Measurements from ENCODE around the gene AKIRIN2. TPM values are rescaled to one million over a fixed set of nuclear protein-coding genes. Genes with fewer than 3 reads are reported as not detected.
"Not testable (repeated sequence)": the region's sequence is repeated elsewhere in the genome, so short reads cannot be mapped to it uniquely, and the experiment has no call there.

AKIRIN2 gene
- total RNA-seq, 2 donors from 2014 or later = 70.4 to 73.5 TPM

DNA sequence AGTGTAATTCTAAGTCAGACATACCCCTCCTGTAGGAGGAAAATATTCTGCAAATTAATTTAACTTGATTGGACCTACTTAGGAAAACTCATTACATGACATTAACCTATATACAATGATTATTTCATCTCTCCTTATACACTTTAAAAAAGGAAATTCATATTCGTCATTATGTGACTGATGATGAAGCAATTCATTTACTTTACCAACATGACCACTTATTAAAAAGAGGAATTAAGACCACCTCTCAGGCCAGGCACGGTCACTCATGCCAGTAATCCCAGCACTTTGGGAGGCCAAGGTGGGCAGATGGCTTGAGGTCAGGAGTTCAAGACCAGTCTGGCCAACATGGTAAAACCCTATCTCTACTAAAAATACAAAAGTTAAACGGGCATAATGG, 11.6 kb downstream of the AKIRIN2 start:
- H3K4me3 ChIP-seq (ENCODE audit: low read length) = no peak overlapping the region
- H3K27ac ChIP-seq (ENCODE audit: low read depth, low read length) = no peak overlapping the region
- H3K9ac ChIP-seq (ENCODE audit: extremely low read depth, low read length, poor library complexity, severe bottlenecking) = no peak overlapping the region
- H3K9me3 Mint-ChIP-seq = no peaks in the 10 kb centered on the region
- TF ChIP-seq, protein P1, sequence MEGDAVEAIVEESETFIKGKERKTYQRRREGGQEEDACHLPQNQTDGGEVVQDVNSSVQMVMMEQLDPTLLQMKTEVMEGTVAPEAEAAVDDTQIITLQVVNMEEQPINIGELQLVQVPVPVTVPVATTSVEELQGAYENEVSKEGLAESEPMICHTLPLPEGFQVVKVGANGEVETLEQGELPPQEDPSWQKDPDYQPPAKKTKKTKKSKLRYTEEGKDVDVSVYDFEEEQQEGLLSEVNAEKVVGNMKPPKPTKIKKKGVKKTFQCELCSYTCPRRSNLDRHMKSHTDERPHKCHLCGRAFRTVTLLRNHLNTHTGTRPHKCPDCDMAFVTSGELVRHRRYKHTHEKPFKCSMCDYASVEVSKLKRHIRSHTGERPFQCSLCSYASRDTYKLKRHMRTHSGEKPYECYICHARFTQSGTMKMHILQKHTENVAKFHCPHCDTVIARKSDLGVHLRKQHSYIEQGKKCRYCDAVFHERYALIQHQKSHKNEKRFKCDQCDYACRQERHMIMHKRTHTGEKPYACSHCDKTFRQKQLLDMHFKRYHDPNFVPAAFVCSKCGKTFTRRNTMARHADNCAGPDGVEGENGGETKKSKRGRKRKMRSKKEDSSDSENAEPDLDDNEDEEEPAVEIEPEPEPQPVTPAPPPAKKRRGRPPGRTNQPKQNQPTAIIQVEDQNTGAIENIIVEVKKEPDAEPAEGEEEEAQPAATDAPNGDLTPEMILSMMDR (conservative IDR thresholded peaks at IDR 0.05) = no peak
- peaks cover 31% of the 10 kb centered on the region for H3K36me3 ChIP-seq (ENCODE audit: control insufficient read depth, insufficient read depth, low read length)
- peaks cover 19% of the 10 kb centered on the region for H3K36me3 Mint-ChIP-seq (ENCODE audit: low read depth)
- no peaks in the 10 kb centered on the region for H3K27me3 ChIP-seq (ENCODE audit: control insufficient read depth, insufficient read depth, low read length, poor library complexity, severe bottlenecking)
- DNase-seq = no peak
- no peaks in the 10 kb centered on the region for H3K27me3 Mint-ChIP-seq (ENCODE audit: insufficient read depth)
- peaks cover 26% of the 10 kb centered on the region for H3K4me1 Mint-ChIP-seq
- WGBS, 2 experiments (ENCODE audit: insufficient coverage in 1 of 2, insufficient read length in 1 of 2) = 88 to 96% methylated on average over 2 to 3 of the region's 3 CpGs
- no peak overlapping the region for H3K27ac Mint-ChIP-seq
- H3K4me1 ChIP-seq (ENCODE audit: control insufficient read depth, insufficient read depth, low read length) = no peaks in the 10 kb centered on the region
- H3K9me3 ChIP-seq (ENCODE audit: control insufficient read depth, low read length) = no peaks in the 10 kb centered on the region
- H3K4me3 Mint-ChIP-seq = no peak overlapping the region

DNA sequence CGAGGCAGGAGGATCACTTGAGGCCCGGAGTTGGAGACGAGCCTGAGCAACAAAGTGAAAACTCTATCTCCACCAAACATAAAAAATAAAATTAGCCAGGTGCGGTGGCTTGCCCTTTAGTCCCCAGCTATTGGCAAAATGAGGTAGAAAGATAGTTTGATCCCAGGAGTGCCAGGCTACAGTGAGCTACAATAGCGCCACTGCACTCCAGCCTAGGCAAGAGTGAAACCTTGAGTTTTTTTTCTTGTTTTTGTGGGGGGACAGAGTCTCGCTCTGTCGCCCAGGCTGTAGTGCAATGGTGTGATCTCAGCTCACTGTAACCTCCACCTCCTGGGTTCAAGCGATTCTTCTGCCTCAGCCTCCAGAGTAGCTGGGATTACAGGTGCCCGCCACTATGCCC, 14.1 kb downstream of the AKIRIN2 start:
- H3K27ac Mint-ChIP-seq; H3K4me1 ChIP-seq (ENCODE audit: control insufficient read depth, insufficient read depth, low read length); H3K27me3 ChIP-seq (ENCODE audit: control insufficient read depth, insufficient read depth, low read length, poor library complexity, severe bottlenecking); H3K27me3 Mint-ChIP-seq (ENCODE audit: insufficient read depth); H3K27ac ChIP-seq (ENCODE audit: low read depth, low read length); H3K9me3 ChIP-seq (ENCODE audit: control insufficient read depth, low read length); DNase-seq; H3K4me3 ChIP-seq (ENCODE audit: low read length); H3K4me3 Mint-ChIP-seq; H3K9me3 Mint-ChIP-seq; H3K9ac ChIP-seq (ENCODE audit: extremely low read depth, low read length, poor library complexity, severe bottlenecking): not testable (repeated sequence)
- WGBS, 2 experiments (ENCODE audit: insufficient coverage in 1 of 2, insufficient read length in 1 of 2) = 91 to 93% methylated on average over 4 to 9 of the region's 9 CpGs
- Mint-ChIP-seq H3K36me3 (ENCODE audit: low read depth) (peaks cover 19% of the 10 kb centered on the region), H3K4me1 (peaks cover 15% of the 10 kb centered on the region)
- peaks cover 31% of the 10 kb centered on the region for H3K36me3 ChIP-seq (ENCODE audit: control insufficient read depth, insufficient read depth, low read length)

DNA sequence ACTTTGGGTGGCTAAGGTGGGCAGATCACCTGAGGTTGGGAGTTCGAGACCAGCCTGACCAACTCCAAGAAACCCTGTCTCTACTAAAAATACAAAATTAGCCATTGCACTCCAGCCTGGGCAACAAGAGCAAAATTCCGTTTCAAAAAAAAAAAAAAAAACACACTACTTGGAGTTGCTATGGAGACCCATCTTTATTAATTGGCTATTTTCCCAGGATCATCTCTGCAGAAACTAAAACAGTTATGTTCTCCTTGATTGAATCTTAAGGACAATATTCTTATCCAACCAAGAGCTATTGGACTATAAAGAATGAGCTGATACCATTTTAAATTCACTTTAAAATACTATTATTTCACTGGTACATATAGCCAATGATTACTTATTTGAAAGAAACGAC, 14.7 kb downstream of the AKIRIN2 start:
- Histone ChIP-seq H3K27me3 (ENCODE audit: control insufficient read depth, insufficient read depth, low read length, poor library complexity, severe bottlenecking) (no peaks in the 10 kb centered on the region), H3K4me3 (ENCODE audit: low read length) (no peak overlapping the region), H3K4me1 (ENCODE audit: control insufficient read depth, insufficient read depth, low read length) (no peaks in the 10 kb centered on the region), H3K36me3 (ENCODE audit: control insufficient read depth, insufficient read depth, low read length) (peaks cover 31% of the 10 kb centered on the region), H3K9ac (ENCODE audit: extremely low read depth, low read length, poor library complexity, severe bottlenecking) (no peak overlapping the region), H3K27ac (ENCODE audit: low read depth, low read length) (no peak overlapping the region), H3K9me3 (ENCODE audit: control insufficient read depth, low read length) (no peaks in the 10 kb centered on the region)
- DNase-seq = no peak
- Mint-ChIP-seq H3K9me3 (no peaks in the 10 kb centered on the region), H3K4me1 (peaks cover 18% of the 10 kb centered on the region), H3K4me3 (no peak overlapping the region), H3K27ac (no peak overlapping the region), H3K27me3 (ENCODE audit: insufficient read depth) (no peaks in the 10 kb centered on the region), H3K36me3 (ENCODE audit: low read depth) (peaks cover 19% of the 10 kb centered on the region)
- 81 to 89% methylated on average over 2 to 3 of the region's 3 CpGs for WGBS, 2 experiments (ENCODE audit: insufficient coverage in 1 of 2, insufficient read length in 1 of 2)
- TF ChIP-seq, protein P1 (conservative IDR thresholded peaks at IDR 0.05) = no peak

DNA sequence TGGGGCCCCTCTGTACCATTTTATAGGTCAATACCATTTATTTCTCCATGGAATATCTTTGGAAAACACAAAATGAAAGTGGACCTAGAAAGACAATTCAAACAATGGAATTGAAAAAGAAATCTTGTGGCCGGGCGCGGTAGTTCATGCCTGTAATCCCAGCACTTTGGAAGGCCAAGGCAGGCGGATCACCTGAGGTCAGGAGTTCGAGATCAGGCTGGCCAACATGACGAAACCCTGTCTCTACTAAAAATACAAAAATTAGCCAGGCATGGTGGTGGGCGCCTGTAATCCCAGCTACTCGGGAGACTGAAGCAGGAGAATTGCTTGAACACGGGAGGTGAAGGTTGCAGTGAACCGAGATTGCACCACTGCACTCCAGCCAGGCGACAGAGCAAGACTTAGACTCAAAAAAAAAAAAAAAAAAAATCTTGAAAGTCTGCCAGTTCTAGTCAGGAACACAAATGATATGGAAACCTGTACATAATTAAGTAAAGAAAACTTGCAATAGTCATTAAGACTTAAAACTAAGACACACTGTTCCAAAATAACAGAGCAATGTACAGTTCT, 15.3 kb downstream of the AKIRIN2 start:
- not testable (repeated sequence) for H3K4me3 Mint-ChIP-seq; H3K27ac Mint-ChIP-seq; H3K9me3 ChIP-seq (ENCODE audit: control insufficient read depth, low read length); H3K9ac ChIP-seq (ENCODE audit: extremely low read depth, low read length, poor library complexity, severe bottlenecking); H3K9me3 Mint-ChIP-seq; DNase-seq; H3K4me1 ChIP-seq (ENCODE audit: control insufficient read depth, insufficient read depth, low read length); H3K27ac ChIP-seq (ENCODE audit: low read depth, low read length); H3K27me3 ChIP-seq (ENCODE audit: control insufficient read depth, insufficient read depth, low read length, poor library complexity, severe bottlenecking); H3K4me3 ChIP-seq (ENCODE audit: low read length); H3K27me3 Mint-ChIP-seq (ENCODE audit: insufficient read depth)
- Mint-ChIP-seq H3K4me1 (peaks cover 23% of the 10 kb centered on the region), H3K36me3 (ENCODE audit: low read depth) (peaks cover 21% of the 10 kb centered on the region)
- WGBS, 2 experiments (ENCODE audit: insufficient coverage in 1 of 2, insufficient read length in 1 of 2) = 95 to 98% methylated on average over 10 to 11 of the region's 11 CpGs
- H3K36me3 ChIP-seq (ENCODE audit: control insufficient read depth, insufficient read depth, low read length) = peaks cover 35% of the 10 kb centered on the region

All from endodermal cell (in vitro differentiated cells).